GM12801 (cell line): ENCODE measurements around the gene TTC39B.

Experiments used
- CTCF ChIP-seq: IDR thresholded peaks from one replicate; pipeline ENCODE4 v1.5.1; 2011; ENCODE audit warnings: control low read depth; ENCODE audit not compliant: insufficient read length; ENCODE audit errors: extremely low read depth

TTC39B gene

GRCh38 chr9:15157381-15157780, 149.6 kb downstream of the TTC39B start:
- TF ChIP-seq CTCF, result no peak

- no peak for TF ChIP-seq CTCF
Observed at GRCh38 chr9:15156241-15156640, 150.8 kb downstream of the TTC39B start.

GRCh38 chr9:15155826-15156225, 151.2 kb downstream of the TTC39B start:
- TF ChIP-seq CTCF, result no peak

- no peak for TF ChIP-seq CTCF
Observed at GRCh38 chr9:15155323-15155722, 151.7 kb downstream of the TTC39B start.

GRCh38 chr9:15154677-15155076, 152.3 kb downstream of the TTC39B start:
- TF ChIP-seq CTCF, result no peak

GRCh38 chr9:15153961-15154360, 153.1 kb downstream of the TTC39B start:
- no peak for TF ChIP-seq CTCF

GRCh38 chr9:15150939-15151338, 156.1 kb downstream of the TTC39B start:
- TF ChIP-seq CTCF, result no peak

- TF ChIP-seq CTCF, result no peak
Observed at GRCh38 chr9:15149450-15149849, 157.6 kb downstream of the TTC39B start.
